Chondrocyte (in vitro differentiated cells): ENCODE data around the gene MAP2K7. TPM values are rescaled to one million over a fixed set of nuclear protein-coding genes. Genes with fewer than 3 reads are reported as not detected.
A peak's percentile ranks its signal among the peaks of the same experiment; 100 is the strongest.

Source experiments
- DNase-seq: peaks from one replicate; pipeline ENCODE4 v3.0.0; 2021; ENCODE audit warnings: mixed read lengths, low spot score
- H3K27ac Mint-ChIP-seq: one replicate; pipeline ENCODE4 v1.8.0; 2021; ENCODE audit warnings: mild to moderate bottlenecking, moderate library complexity, mixed read lengths; ENCODE audit not compliant: unreplicated experiment
- H3K27me3 Mint-ChIP-seq: 2 replicates; pipeline ENCODE4 v1.8.0; 2021; ENCODE audit warnings: low read depth, mixed read lengths
- H3K36me3 Mint-ChIP-seq: 2 replicates; pipeline ENCODE4 v1.8.0; 2021; ENCODE audit warnings: low read depth, mixed read lengths
- H3K4me1 Mint-ChIP-seq: 2 replicates; pipeline ENCODE4 v1.8.0; 2021; ENCODE audit warnings: low read depth, mild to moderate bottlenecking, mixed read lengths
- H3K4me3 Mint-ChIP-seq: one replicate; pipeline ENCODE4 v1.8.0; 2021; ENCODE audit warnings: mild to moderate bottlenecking, moderate library complexity, mixed read lengths; ENCODE audit not compliant: unreplicated experiment
- H3K9me3 Mint-ChIP-seq: 2 replicates; pipeline ENCODE4 v1.8.0; 2021; ENCODE audit warnings: low read depth, mixed read lengths
- CTCF ChIP-seq: fragments of 200-600 bp; sonication (generic); IDR thresholded peaks from 2 replicates; pipeline ENCODE4 v1.5.0; 2021; ENCODE audit warnings: antibody characterized with exemption, mild to moderate bottlenecking, moderate library complexity
- total RNA-seq: library from RNA; stranded (reverse); gene quantifications from 3 replicates; pipeline ENCODE4 v1.2.1, GENCODE V29; 2021

The MAP2K7 gene
- total RNA-seq, 1 donor from 2014 or later, result 24.4 TPM

DNA sequence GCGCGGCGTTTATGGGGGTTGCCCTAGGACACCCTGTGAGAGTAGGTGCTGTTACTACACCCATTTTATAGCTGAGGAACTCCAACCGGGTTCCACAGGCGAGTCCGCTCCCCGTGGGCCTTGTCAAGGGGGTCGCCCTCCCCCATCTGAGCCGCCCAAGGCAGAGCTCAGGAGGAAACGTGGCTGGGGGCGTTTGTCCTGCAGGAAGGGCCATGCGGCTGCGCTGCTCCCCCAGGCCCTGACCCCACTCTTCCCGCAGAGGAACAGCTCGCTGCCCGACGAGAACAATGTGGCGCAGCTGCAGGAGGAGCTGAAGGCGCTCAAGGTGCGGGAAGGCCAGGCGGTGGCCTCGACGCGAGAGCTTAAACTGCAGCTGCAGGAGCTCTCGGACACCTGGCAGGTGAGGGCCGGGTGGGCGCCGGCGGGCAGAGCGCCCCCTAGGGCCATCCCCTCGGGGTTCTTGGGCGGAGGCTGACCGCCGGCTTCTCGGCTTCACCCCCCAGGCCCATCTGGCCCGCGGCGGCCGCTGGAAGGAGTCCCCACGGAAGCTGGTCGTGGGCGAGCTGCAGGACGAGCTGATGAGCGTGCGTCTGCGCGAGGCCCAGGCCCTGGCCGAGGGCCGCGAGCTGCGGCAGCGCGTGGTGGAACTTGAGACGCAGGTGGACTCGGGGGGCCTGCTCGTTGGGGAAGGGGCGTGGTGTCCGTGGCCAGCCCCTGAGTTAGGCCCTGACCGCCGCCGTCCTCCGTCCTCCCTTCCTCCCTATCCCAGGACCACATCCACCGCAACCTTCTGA, 41.9 kb upstream of the MAP2K7 start:
- H3K36me3 Mint-ChIP-seq, result no peaks in the 10 kb centered on the region
- no peaks in the 10 kb centered on the region for H3K4me1 Mint-ChIP-seq
- peak; percentile 52 for TF ChIP-seq CTCF
- no peaks in the 10 kb centered on the region for H3K9me3 Mint-ChIP-seq
- peak; percentile 89 for DNase-seq
- H3K27ac Mint-ChIP-seq, result no peak overlapping the region
- H3K27me3 Mint-ChIP-seq, result peaks cover 3% of the 10 kb centered on the region
- peak overlapping the region; percentile 33 for H3K4me3 Mint-ChIP-seq

DNA sequence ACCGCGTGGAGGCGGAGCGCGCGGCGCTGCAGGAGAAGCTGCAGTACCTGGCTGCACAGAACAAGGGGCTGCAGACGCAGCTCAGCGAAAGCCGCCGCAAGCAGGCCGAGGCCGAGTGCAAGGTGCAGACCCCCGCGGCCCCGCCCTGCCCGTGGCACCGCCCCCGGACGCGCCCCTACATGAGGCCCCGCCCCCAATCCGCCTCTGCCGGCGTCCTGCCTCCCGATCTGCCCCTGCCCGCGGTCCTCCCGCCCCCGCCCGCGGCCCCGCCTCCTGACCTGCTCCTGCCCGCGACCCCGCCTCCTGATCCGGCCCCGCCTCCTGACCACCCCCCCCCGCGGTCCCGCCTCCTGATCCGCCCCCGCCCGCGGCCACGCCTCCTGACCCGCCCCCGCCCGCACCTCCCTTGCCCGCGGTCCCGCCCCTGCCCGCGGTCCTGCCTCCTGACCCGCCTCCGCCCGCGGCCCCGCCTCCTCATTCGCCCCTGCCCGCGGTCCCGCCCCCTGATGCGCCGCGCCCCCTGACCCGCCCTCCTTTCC, 41.2 kb upstream of the MAP2K7 start:
- Mint-ChIP-seq H3K27ac (no peak overlapping the region), H3K36me3 (no peaks in the 10 kb centered on the region), H3K27me3 (peaks cover 3% of the 10 kb centered on the region), H3K4me1 (no peaks in the 10 kb centered on the region), H3K9me3 (no peaks in the 10 kb centered on the region), H3K4me3 (peak overlapping the region; percentile 33)
- no peak for TF ChIP-seq CTCF
- DNase-seq, result no peak

GRCh38 chr19:7863157-7863970, 40.3 kb upstream of the MAP2K7 start:
- TF ChIP-seq CTCF, result no peak
- Mint-ChIP-seq H3K36me3 (no peaks in the 10 kb centered on the region), H3K27me3 (peaks cover 3% of the 10 kb centered on the region), H3K27ac (no peak overlapping the region), H3K4me1 (peaks cover 3% of the 10 kb centered on the region), H3K9me3 (no peaks in the 10 kb centered on the region), H3K4me3 (no peak overlapping the region)
- peak; percentile 90 for DNase-seq

- peaks cover 3% of the 10 kb centered on the region for H3K27me3 Mint-ChIP-seq
- TF ChIP-seq CTCF, result no peak
- H3K9me3 Mint-ChIP-seq, result no peaks in the 10 kb centered on the region
- no peaks in the 10 kb centered on the region for H3K36me3 Mint-ChIP-seq
- H3K4me3 Mint-ChIP-seq, result no peak overlapping the region
- DNase-seq, result no peak
- H3K27ac Mint-ChIP-seq, result no peak overlapping the region
- H3K4me1 Mint-ChIP-seq, result peaks cover 9% of the 10 kb centered on the region
Measured at GRCh38 chr19:7863971-7864689, 39.5 kb upstream of the MAP2K7 start.

DNA sequence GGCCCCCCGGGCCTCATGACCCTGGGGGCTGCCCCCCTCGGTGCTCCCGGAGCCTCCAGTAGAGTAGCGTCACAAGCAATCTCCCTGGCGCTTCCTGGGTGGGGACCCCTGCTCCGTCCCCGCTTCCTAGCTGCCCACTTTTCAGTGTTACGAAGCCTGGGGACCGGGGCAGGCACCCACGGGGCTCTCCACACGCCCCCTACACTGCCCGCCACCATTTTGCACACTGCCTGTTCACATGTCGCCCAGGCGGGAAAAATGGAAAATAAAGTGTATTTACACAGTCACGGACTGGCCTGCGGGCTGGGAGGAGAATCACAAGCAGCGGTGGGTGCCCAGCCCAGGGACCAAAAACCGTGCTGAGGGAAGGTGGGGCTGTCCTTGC, 39.0 kb upstream of the MAP2K7 start:
- no peaks in the 10 kb centered on the region for H3K36me3 Mint-ChIP-seq
- no peak for DNase-seq
- no peak overlapping the region for H3K27ac Mint-ChIP-seq
- no peak overlapping the region for H3K4me3 Mint-ChIP-seq
- no peak for TF ChIP-seq CTCF
- peaks cover 9% of the 10 kb centered on the region for H3K4me1 Mint-ChIP-seq
- no peaks in the 10 kb centered on the region for H3K9me3 Mint-ChIP-seq
- H3K27me3 Mint-ChIP-seq, result peaks cover 3% of the 10 kb centered on the region
